Hepatic stellate cell (primary cell): ENCODE results near the gene AXIN2.
"Not testable (repeated sequence)": the region's sequence is repeated elsewhere in the genome, so short reads cannot be mapped to it uniquely, and the experiment has no call there.

Source experiments
- DNase-seq: peaks from one replicate; pipeline ENCODE4 v3.0.0; 2011; ENCODE audit warnings: low spot score

AXIN2 gene

DNA sequence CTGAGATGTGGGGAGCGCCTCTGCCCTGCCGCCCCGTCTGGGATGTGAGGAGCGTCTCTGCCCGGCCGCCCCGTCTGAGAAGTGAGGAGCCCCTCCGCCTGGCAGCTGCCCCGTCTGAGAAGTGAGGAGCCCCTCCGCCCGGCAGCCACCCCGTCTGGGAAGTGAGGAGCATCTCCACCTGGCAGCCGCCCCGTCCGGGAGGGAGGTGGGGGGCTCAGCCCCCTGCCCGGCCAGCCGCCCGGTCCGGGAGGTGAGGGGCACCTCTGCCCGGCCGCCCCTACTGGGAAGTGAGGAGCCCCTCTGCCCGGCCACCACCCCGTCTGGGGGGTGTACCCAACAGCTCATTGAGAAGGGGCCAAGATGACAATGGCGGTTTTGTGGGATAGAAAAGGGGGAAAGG lies 77.0 kb downstream of the AXIN2 start:
- not testable (repeated sequence) for DNase-seq

DNA sequence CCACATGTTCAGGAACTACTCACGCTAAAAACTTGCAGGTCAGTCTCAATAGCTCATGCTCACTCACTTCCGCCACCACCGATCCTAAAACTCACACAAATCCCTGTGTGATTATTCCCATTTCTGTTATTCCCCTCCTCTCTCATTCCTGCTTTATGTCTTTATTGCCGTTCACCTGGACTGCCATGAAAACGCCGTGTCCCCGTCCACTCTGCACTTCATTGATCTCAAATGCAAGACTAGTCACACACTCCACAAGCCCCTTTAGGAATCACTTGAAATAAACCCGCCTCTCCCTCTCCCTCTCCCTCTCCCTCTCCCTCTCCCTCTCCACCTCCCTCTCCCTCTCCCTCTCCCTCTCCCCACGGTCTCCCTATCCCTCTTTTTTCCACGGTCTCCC lies 78.0 kb downstream of the AXIN2 start:
- no peak for DNase-seq

DNA sequence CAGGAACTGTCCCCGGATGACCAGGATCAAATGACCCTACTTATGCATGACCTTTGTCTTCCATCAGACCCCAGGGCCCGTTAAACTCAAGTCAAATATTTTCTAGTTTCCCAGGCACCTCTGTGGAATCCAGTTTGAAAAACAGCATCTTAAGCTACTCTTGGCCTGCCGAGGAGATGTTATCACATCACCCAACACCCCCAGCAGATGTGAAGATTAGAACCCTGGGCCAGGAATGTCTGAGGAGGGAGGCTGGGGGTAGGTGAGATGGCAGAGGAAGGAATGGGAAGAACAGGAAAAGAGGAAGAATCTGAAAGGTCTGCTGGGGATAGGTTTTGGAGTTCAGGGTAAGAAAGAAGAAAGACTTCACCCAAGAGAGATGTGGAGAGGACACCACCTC lies 79.2 kb downstream of the AXIN2 start:
- DNase-seq = no peak

DNA sequence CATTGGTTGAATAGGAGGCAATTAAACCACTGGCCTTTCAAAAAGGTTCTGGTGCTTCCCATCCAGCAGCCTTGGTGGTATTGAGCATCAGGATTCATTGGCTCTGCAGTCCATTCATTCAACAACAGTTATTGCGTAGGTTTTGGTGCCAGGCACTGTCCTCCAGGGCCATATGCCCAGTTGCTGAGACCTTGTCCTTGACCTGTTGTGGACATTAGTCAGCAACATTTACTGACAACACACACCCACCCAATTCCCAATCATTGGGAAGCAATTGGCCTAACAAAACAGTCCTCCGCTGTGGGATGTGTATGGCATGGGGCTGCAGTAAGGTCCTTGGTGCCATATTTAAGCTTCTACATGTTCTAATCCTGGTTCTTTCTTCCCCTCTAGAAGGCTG lies 82.2 kb downstream of the AXIN2 start:
- DNase-seq = no peak
